ENCODE data around the gene ABL1.

ABL1 gene

GRCh38 chr9:130824643-130825350 is 10.3 kb upstream of the ABL1 start:
- in situ Hi-C loops (cut with MboI; ENCODE audit: low sequenced_read_pairs), result no loop called here

- in situ Hi-C loops (cut with MboI; ENCODE audit: low sequenced_read_pairs), result no loop called here
Observed at GRCh38 chr9:130825351-130825651, 9.8 kb upstream of the ABL1 start.

- in situ Hi-C loops (cut with MboI; ENCODE audit: low sequenced_read_pairs), result no loop called here
Observed at GRCh38 chr9:130825809-130826208, 9.2 kb upstream of the ABL1 start.

GRCh38 chr9:130829762-130830161 is 5.3 kb upstream of the ABL1 start:
- in situ Hi-C loops (cut with MboI; ENCODE audit: low sequenced_read_pairs), result no loop called here

- in situ Hi-C loops (cut with MboI; ENCODE audit: low sequenced_read_pairs), result no loop called here
Observed at GRCh38 chr9:130830231-130830760, 4.8 kb upstream of the ABL1 start.

- in situ Hi-C loops (cut with MboI; ENCODE audit: low sequenced_read_pairs), result no loop called here
Observed at GRCh38 chr9:130831077-130831476, 4.0 kb upstream of the ABL1 start.

GRCh38 chr9:130833031-130833990 is 1.7 kb upstream of the ABL1 start:
- in situ Hi-C loops (cut with MboI; ENCODE audit: low sequenced_read_pairs), result no loop called here

GRCh38 chr9:130835441-130836298 is 616 bp downstream of the ABL1 start:
- in situ Hi-C loops (cut with MboI; ENCODE audit: low sequenced_read_pairs), result no loop called here

- in situ Hi-C loops (cut with MboI; ENCODE audit: low sequenced_read_pairs), result no loop called here
Observed at GRCh38 chr9:130837002-130837511, 2.0 kb downstream of the ABL1 start.

- in situ Hi-C loops (cut with MboI; ENCODE audit: low sequenced_read_pairs), result no loop called here
Observed at GRCh38 chr9:130837643-130838042, 2.6 kb downstream of the ABL1 start.

- in situ Hi-C loops (cut with MboI; ENCODE audit: low sequenced_read_pairs), result no loop called here
Observed at GRCh38 chr9:130839132-130840111, 4.4 kb downstream of the ABL1 start.

- in situ Hi-C loops (cut with MboI; ENCODE audit: low sequenced_read_pairs), result no loop called here
Observed at GRCh38 chr9:130842545-130842944, 7.5 kb downstream of the ABL1 start.

GRCh38 chr9:130843049-130843908 is 8.2 kb downstream of the ABL1 start:
- in situ Hi-C loops (cut with MboI; ENCODE audit: low sequenced_read_pairs), result no loop called here

- in situ Hi-C loops (cut with MboI; ENCODE audit: low sequenced_read_pairs), result no loop called here
Observed at GRCh38 chr9:130844044-130844451, 9.0 kb downstream of the ABL1 start.

- in situ Hi-C loops (cut with MboI; ENCODE audit: low sequenced_read_pairs), result no loop called here
Observed at GRCh38 chr9:130845254-130845653, 10.2 kb downstream of the ABL1 start.

GRCh38 chr9:130845901-130846481 is 10.9 kb downstream of the ABL1 start:
- in situ Hi-C loops (cut with MboI; ENCODE audit: low sequenced_read_pairs), result no loop called here

GRCh38 chr9:130846487-130847305 is 11.6 kb downstream of the ABL1 start:
- in situ Hi-C loops (cut with MboI; ENCODE audit: low sequenced_read_pairs), result no loop called here
